HG02840 (cell line): ENCODE measurements around the gene TRIM14.
"Not testable (repeated sequence)": the region's sequence is repeated elsewhere in the genome, so short reads cannot be mapped to it uniquely, and the experiment has no call there.

Experiments used
- ATAC-seq: cut with Tn5 transposase; IDR thresholded peaks from one replicate; pipeline ENCODE4 v1.9.1; 2021; ENCODE audit warnings: mild to moderate bottlenecking, moderate library complexity, moderate number of reproducible peaks; ENCODE audit not compliant: unreplicated experiment, low FRiP score

Gene TRIM14

GRCh38 chr9:98020476-98021145 lies 98.4 kb downstream of the TRIM14 start:
- ATAC-seq = no peak

GRCh38 chr9:98019869-98020268 lies 99.2 kb downstream of the TRIM14 start:
- ATAC-seq = not testable (repeated sequence)
